Measurements from ENCODE around the gene PRIM2.

Gene PRIM2, protein sequence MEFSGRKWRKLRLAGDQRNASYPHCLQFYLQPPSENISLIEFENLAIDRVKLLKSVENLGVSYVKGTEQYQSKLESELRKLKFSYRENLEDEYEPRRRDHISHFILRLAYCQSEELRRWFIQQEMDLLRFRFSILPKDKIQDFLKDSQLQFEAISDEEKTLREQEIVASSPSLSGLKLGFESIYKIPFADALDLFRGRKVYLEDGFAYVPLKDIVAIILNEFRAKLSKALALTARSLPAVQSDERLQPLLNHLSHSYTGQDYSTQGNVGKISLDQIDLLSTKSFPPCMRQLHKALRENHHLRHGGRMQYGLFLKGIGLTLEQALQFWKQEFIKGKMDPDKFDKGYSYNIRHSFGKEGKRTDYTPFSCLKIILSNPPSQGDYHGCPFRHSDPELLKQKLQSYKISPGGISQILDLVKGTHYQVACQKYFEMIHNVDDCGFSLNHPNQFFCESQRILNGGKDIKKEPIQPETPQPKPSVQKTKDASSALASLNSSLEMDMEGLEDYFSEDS

DNA sequence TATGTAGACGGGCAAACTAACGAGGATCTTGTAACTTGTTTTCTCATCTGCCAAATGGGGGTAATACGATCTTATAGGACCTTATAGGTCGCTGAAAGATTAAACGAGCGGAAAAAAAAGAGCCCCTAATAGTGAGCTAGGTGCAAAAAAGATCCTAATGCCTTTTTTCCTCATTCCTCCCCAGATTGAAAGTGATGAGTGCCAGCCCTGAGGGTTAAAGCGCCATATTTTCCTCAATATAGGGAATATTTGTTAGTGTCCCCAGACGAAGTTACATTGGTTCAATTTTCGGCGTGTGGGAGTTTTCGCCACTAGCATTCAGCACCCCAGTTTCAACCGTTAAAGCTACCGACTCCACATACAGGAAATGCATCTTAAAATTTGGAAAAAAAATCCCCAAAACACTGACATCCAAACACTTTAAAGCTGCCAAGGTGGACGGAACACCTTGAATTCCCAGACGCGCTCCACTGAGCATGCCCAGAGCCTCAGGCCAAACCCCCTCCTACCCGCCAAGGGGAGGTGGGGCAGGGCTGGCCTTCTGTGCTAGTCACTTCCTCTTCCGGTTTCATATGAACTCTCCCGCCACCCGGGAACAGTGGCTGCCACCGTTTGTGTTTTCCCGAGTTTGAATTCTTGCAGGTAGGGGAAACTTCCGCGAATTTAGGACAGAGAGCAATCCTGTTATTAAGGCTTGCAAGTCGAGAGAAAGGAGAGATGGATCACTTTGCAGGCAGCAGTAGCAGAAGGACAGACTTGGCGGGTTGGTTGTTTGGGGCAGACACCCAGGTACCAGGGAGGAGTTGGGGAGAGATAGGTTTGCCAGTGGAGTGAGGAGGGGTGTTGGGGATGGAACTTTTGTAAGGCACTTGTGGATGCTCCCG lies at the start of gene PRIM2:
Gene PRIM2, plus strand, starts transcription at position 571 of the 884 bp plus-strand sequence. CDS start 816 bp downstream, outside the sequence.
- no peak for TF ChIP-seq CEBPB (IDR thresholded peaks at IDR 0.05)
- no peak for TF ChIP-seq YY1 (IDR thresholded peaks at IDR 0.05; ENCODE audit: low read depth)
- TF ChIP-seq TCF12 (IDR thresholded peaks at IDR 0.05; ENCODE audit: low read depth) = peak; percentile 53; the same call in 1 of the 2 replicates
- peak; percentile 82 for TF ChIP-seq TAF1 (IDR thresholded peaks at IDR 0.05; ENCODE audit: low read depth)
- TF ChIP-seq NFIC (IDR thresholded peaks at IDR 0.05) = no peak
- no peak for TF ChIP-seq EP300 (IDR thresholded peaks at IDR 0.05; ENCODE audit: borderline replicate concordance)
- peak; percentile 64 for TF ChIP-seq FOXM1 (IDR thresholded peaks at IDR 0.05; ENCODE audit: borderline replicate concordance, low read depth)
- TF ChIP-seq ZBTB7A (IDR thresholded peaks at IDR 0.05; ENCODE audit: low read depth) = no peak
- TF ChIP-seq, protein P1, sequence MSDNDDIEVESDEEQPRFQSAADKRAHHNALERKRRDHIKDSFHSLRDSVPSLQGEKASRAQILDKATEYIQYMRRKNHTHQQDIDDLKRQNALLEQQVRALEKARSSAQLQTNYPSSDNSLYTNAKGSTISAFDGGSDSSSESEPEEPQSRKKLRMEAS (IDR thresholded peaks at IDR 0.05) = peak; percentile 77
- TF ChIP-seq RAD21 (IDR thresholded peaks at IDR 0.05; ENCODE audit: low read depth) = no peak
- no peak for TF ChIP-seq EGR1 (IDR thresholded peaks at IDR 0.05)

DNA sequence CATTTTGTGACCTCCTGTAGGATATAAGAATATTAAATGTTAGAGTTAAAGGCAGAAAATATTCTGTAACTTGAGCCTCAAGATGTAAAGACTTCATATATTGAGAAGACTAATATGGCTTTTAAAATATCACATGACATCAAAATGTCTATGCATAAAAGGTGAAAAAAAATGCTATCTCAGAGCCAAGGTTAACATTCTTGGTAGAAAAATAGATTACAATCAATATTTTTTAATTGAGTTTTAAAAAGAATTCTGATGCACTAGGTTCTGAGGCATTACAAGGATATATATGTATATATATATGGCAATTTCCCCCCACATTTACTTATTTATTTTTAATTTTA lies 49.2 kb upstream of the PRIM2 start:
- TF ChIP-seq CREB1 (IDR thresholded peaks at IDR 0.05; ENCODE audit: low read depth) (no peak), NFIC (IDR thresholded peaks at IDR 0.05) (no peak), TCF12 (IDR thresholded peaks at IDR 0.05; ENCODE audit: low read depth) (no peak), YY1 (IDR thresholded peaks at IDR 0.05; ENCODE audit: low read depth) (no peak), RAD21 (IDR thresholded peaks at IDR 0.05; ENCODE audit: low read depth) (no peak), EP300 (IDR thresholded peaks at IDR 0.05; ENCODE audit: borderline replicate concordance) (no peak), ZBTB7A (IDR thresholded peaks at IDR 0.05; ENCODE audit: low read depth) (no peak), TAF1 (IDR thresholded peaks at IDR 0.05; ENCODE audit: low read depth) (no peak), TEAD4 (IDR thresholded peaks at IDR 0.05) (no peak), CEBPB (IDR thresholded peaks at IDR 0.05) (no peak), FOXM1 (IDR thresholded peaks at IDR 0.05; ENCODE audit: borderline replicate concordance, low read depth) (no peak), EGR1 (IDR thresholded peaks at IDR 0.05) (no peak)
- TF ChIP-seq, protein P2, sequence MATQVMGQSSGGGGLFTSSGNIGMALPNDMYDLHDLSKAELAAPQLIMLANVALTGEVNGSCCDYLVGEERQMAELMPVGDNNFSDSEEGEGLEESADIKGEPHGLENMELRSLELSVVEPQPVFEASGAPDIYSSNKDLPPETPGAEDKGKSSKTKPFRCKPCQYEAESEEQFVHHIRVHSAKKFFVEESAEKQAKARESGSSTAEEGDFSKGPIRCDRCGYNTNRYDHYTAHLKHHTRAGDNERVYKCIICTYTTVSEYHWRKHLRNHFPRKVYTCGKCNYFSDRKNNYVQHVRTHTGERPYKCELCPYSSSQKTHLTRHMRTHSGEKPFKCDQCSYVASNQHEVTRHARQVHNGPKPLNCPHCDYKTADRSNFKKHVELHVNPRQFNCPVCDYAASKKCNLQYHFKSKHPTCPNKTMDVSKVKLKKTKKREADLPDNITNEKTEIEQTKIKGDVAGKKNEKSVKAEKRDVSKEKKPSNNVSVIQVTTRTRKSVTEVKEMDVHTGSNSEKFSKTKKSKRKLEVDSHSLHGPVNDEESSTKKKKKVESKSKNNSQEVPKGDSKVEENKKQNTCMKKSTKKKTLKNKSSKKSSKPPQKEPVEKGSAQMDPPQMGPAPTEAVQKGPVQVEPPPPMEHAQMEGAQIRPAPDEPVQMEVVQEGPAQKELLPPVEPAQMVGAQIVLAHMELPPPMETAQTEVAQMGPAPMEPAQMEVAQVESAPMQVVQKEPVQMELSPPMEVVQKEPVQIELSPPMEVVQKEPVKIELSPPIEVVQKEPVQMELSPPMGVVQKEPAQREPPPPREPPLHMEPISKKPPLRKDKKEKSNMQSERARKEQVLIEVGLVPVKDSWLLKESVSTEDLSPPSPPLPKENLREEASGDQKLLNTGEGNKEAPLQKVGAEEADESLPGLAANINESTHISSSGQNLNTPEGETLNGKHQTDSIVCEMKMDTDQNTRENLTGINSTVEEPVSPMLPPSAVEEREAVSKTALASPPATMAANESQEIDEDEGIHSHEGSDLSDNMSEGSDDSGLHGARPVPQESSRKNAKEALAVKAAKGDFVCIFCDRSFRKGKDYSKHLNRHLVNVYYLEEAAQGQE (IDR thresholded peaks at IDR 0.05; ENCODE audit: low read depth) = no peak
- TF ChIP-seq, protein P3, sequence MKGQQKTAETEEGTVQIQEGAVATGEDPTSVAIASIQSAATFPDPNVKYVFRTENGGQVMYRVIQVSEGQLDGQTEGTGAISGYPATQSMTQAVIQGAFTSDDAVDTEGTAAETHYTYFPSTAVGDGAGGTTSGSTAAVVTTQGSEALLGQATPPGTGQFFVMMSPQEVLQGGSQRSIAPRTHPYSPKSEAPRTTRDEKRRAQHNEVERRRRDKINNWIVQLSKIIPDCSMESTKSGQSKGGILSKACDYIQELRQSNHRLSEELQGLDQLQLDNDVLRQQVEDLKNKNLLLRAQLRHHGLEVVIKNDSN (IDR thresholded peaks at IDR 0.05) = no peak
- TF ChIP-seq, protein P1 (IDR thresholded peaks at IDR 0.05) = no peak

DNA sequence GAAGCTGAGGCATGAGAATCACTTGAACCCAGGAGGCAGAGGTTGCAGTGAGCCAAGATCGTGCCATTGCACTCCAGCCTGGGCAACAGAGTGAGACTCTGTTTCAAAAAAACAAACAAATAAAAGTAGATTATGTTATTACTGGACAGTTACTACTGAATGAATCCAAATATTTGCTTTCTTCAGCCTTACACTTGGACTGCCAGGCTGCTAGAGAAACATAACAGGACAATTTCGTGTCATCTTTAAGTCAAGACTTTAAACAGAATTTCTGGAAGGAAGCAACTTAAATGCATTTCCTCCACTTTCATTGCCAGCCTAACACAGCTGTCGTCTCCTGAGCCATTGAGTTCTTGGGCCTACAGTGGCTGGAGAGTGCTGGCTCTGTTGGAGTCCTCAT lies 42.0 kb upstream of the PRIM2 start:
- no peak for TF ChIP-seq EP300 (IDR thresholded peaks at IDR 0.05; ENCODE audit: borderline replicate concordance)
- TF ChIP-seq CREB1 (IDR thresholded peaks at IDR 0.05; ENCODE audit: low read depth) = no peak
- TF ChIP-seq EGR1 (IDR thresholded peaks at IDR 0.05) = no peak

DNA sequence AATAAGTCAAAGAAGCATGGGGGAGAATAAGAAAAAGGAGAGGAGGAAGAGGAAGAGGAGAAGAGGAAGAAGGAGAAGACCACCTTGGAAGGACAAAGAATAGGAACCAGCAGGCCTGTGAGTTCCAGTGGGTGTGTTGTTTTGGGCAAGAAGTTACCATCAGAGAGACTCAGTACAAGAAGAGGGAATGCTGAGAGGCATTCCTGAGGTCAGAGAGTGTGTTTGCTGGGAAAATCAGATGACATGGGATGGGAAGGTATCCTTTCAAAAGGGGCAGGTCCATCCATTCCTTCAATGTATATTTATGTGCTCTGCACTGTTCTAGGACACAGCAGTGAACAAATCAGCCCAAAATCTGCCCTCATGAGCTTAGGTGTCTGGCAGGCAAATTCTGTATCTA lies 40.5 kb upstream of the PRIM2 start:
- TF ChIP-seq YY1 (IDR thresholded peaks at IDR 0.05; ENCODE audit: low read depth) (no peak), TAF1 (IDR thresholded peaks at IDR 0.05; ENCODE audit: low read depth) (no peak), NFIC (IDR thresholded peaks at IDR 0.05) (no peak), ZBTB7A (IDR thresholded peaks at IDR 0.05; ENCODE audit: low read depth) (no peak), EGR1 (IDR thresholded peaks at IDR 0.05) (no peak)
- TF ChIP-seq, protein P3 (IDR thresholded peaks at IDR 0.05) = no peak
- TF ChIP-seq, protein P1 (IDR thresholded peaks at IDR 0.05) = no peak

DNA sequence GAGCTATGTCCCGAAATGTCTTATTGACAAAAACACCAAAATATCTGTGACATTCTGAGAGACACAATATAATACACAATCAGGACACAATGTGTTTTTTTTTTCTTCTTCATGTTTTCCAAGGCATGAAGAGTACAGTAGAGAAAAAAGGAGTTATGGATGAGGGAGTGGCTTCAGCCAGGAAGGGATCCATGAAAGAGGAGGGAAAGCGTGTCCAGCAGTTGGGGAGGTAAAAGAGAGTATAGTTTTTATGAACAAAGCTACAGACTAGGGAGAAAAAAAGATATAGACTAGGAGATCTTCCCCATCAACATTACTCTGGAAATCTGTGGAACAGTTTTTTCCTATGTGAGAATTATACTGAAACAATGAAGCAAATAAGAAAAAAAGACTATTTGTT lies 38.9 kb upstream of the PRIM2 start:
- no peak for TF ChIP-seq RAD21 (IDR thresholded peaks at IDR 0.05; ENCODE audit: low read depth)
- no peak for TF ChIP-seq CEBPB (IDR thresholded peaks at IDR 0.05)
- TF ChIP-seq EP300 (IDR thresholded peaks at IDR 0.05; ENCODE audit: borderline replicate concordance) = no peak
- TF ChIP-seq FOXM1 (IDR thresholded peaks at IDR 0.05; ENCODE audit: borderline replicate concordance, low read depth) = no peak
- no peak for TF ChIP-seq YY1 (IDR thresholded peaks at IDR 0.05; ENCODE audit: low read depth)
- TF ChIP-seq CREB1 (IDR thresholded peaks at IDR 0.05; ENCODE audit: low read depth) = no peak
- TF ChIP-seq NFIC (IDR thresholded peaks at IDR 0.05) = no peak
- no peak for TF ChIP-seq TCF12 (IDR thresholded peaks at IDR 0.05; ENCODE audit: low read depth)
- TF ChIP-seq TEAD4 (IDR thresholded peaks at IDR 0.05) = no peak

DNA sequence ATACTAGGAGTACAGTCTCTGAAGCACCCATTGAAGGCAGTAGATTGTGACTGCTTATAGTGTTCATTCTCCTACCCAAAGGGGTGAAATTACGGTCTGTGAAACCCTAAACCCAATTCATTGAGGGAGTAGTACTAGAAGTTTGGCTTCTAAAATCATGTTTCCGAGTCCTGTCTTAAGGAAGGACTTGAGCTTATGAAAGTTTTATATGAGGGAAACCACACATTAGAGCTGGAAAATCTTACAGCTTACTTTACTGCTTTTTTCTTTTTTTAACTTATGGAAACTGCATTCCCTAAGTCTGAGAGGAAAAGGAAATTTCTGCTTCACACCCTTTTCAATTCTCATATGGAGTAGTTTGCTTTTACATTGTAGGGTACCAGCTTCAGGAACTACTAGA lies 38.4 kb upstream of the PRIM2 start:
- TF ChIP-seq EP300 (IDR thresholded peaks at IDR 0.05; ENCODE audit: borderline replicate concordance) (no peak), TEAD4 (IDR thresholded peaks at IDR 0.05) (no peak), ZBTB7A (IDR thresholded peaks at IDR 0.05; ENCODE audit: low read depth) (no peak), FOXM1 (IDR thresholded peaks at IDR 0.05; ENCODE audit: borderline replicate concordance, low read depth) (no peak), TCF12 (IDR thresholded peaks at IDR 0.05; ENCODE audit: low read depth) (no peak), RAD21 (IDR thresholded peaks at IDR 0.05; ENCODE audit: low read depth) (no peak)
- TF ChIP-seq, protein P1 (IDR thresholded peaks at IDR 0.05) = no peak
